Naive B cell (primary cell): ENCODE results near the gene FAM181A. TPM values are rescaled to one million over a fixed set of nuclear protein-coding genes. Genes with fewer than 3 reads are reported as not detected.

ENCODE experiments used
- ATAC-seq, 2 donors: fragments of 150-1000 bp; cut with Tn5 transposase; 2 replicates each; pipeline ENCODE4 v1.10.0; 2021; ENCODE audit warnings: low read depth in 2 of 2, mild to moderate bottlenecking in 2 of 2, moderate library complexity in 2 of 2
- DNase-seq: peaks from one replicate; pipeline ENCODE4 v3.0.0; 2022
- H3K27ac Mint-ChIP-seq, 6 donors: one replicate each; pipeline ENCODE4 v1.8.0; 2020 to 2022; ENCODE audit warnings: mild to moderate bottlenecking in 6 of 6, mixed read lengths in 6 of 6, moderate library complexity in 5 of 6, inconsistent platforms in 2 of 6
- H3K27me3 Mint-ChIP-seq, 3 donors: one replicate each; pipeline ENCODE4 v1.8.0; 2021 to 2022; ENCODE audit warnings: mixed read lengths in 3 of 3, mild to moderate bottlenecking in 1 of 3
- H3K36me3 Mint-ChIP-seq, 2 donors: one replicate each; pipeline ENCODE4 v1.8.0; 2020 to 2022; ENCODE audit warnings: mixed read lengths in 2 of 2, inconsistent platforms in 1 of 2, mild to moderate bottlenecking in 1 of 2
- H3K4me1 Mint-ChIP-seq, 3 donors: one replicate each; pipeline ENCODE4 v1.8.0; 2020 to 2022; ENCODE audit warnings: mixed read lengths in 3 of 3, inconsistent platforms in 1 of 3, mild to moderate bottlenecking in 1 of 3, moderate library complexity in 1 of 3
- H3K4me3 Mint-ChIP-seq, 8 donors: one replicate each; pipeline ENCODE4 v1.8.0; 2020 to 2022; ENCODE audit warnings: mild to moderate bottlenecking in 8 of 8, mixed read lengths in 8 of 8, moderate library complexity in 8 of 8, inconsistent platforms in 2 of 8
- H3K9me3 Mint-ChIP-seq, 7 donors: one replicate each; pipeline ENCODE4 v1.8.0; 2020 to 2022; ENCODE audit warnings: mixed read lengths in 7 of 7, mild to moderate bottlenecking in 5 of 7, inconsistent platforms in 2 of 7, moderate library complexity in 1 of 7
- polyA plus RNA-seq, 6 donors: library from polyadenylated mRNA; unstranded; fragments of 300-500 nt; fragmentation: Illumina TruSeq; gene quantifications; one replicate each; pipeline ENCODE4 v1.2.3, GENCODE V29; 2021; ENCODE audit warnings: low read depth in 6 of 6

FAM181A gene
- polyA plus RNA-seq, 6 donors from 2014 or later, result not detected

GRCh38 chr14:93939304-93940229 is 12.4 kb downstream of the FAM181A start:
- peak overlapping the region in 3 of 6 donors; percentile 44 to 87 (median 61) for H3K27ac Mint-ChIP-seq
- H3K9me3 Mint-ChIP-seq, result no peaks in the 10 kb centered on the region
- H3K4me3 Mint-ChIP-seq, result peak overlapping the region; percentile 38 to 86 (median 76)
- H3K36me3 Mint-ChIP-seq, result peaks cover 0 to 9% of the 10 kb centered on the region in 2 donors
- H3K27me3 Mint-ChIP-seq, result peaks cover 10 to 35% (median 16%) of the 10 kb centered on the region in 3 donors
- peaks cover 0 to 9% (median 7%) of the 10 kb centered on the region in 3 donors for H3K4me1 Mint-ChIP-seq
- DNase-seq, result peak; percentile 88
- peak; percentile 94 to 95 for ATAC-seq

GRCh38 chr14:93940437-93940836 is 13.3 kb downstream of the FAM181A start:
- Mint-ChIP-seq H3K36me3 (peaks cover 0 to 9% of the 10 kb centered on the region in 2 donors), H3K4me1 (peaks cover 0 to 9% (median 7%) of the 10 kb centered on the region in 3 donors), H3K27ac (peak overlapping the region in 2 of 6 donors; percentile 8 to 32), H3K9me3 (no peaks in the 10 kb centered on the region), H3K27me3 (peaks cover 9 to 27% (median 10%) of the 10 kb centered on the region in 3 donors), H3K4me3 (peak overlapping the region in 4 of 8 donors; percentile 0 to 42 (median 23))
- ATAC-seq, result no peak
- no peak for DNase-seq

GRCh38 chr14:93941293-93941910 is 14.3 kb downstream of the FAM181A start:
- ATAC-seq (no peak), DNase-seq (no peak)
- no peaks in the 10 kb centered on the region for H3K9me3 Mint-ChIP-seq
- H3K27ac Mint-ChIP-seq, result no peak overlapping the region
- H3K4me1 Mint-ChIP-seq, result peaks cover 0 to 7% (median 5%) of the 10 kb centered on the region in 3 donors
- H3K4me3 Mint-ChIP-seq, result peak overlapping the region in 1 of 8 donors; percentile 65
- peaks cover 7 to 28% (median 8%) of the 10 kb centered on the region in 3 donors for H3K27me3 Mint-ChIP-seq
- H3K36me3 Mint-ChIP-seq, result peaks cover 0 to 9% of the 10 kb centered on the region in 2 donors

- Mint-ChIP-seq H3K27me3 (peaks cover 8 to 30% (median 11%) of the 10 kb centered on the region in 3 donors), H3K4me1 (peaks cover 0 to 7% (median 5%) of the 10 kb centered on the region in 3 donors), H3K4me3 (no peak overlapping the region), H3K27ac (no peak overlapping the region), H3K9me3 (no peaks in the 10 kb centered on the region), H3K36me3 (peaks cover 0 to 9% of the 10 kb centered on the region in 2 donors)
- DNase-seq (no peak), ATAC-seq (no peak)
Measured at GRCh38 chr14:93943052-93943451, 15.9 kb downstream of the FAM181A start.

GRCh38 chr14:93943930-93944329 is 16.8 kb downstream of the FAM181A start:
- no peak overlapping the region for H3K4me3 Mint-ChIP-seq
- DNase-seq (no peak), ATAC-seq (no peak)
- peaks cover 0 to 7% (median 5%) of the 10 kb centered on the region in 3 donors for H3K4me1 Mint-ChIP-seq
- no peaks in the 10 kb centered on the region for H3K9me3 Mint-ChIP-seq
- H3K27ac Mint-ChIP-seq, result peak overlapping the region in 1 of 6 donors; percentile 30
- H3K36me3 Mint-ChIP-seq, result peaks cover 0 to 9% of the 10 kb centered on the region in 2 donors
- H3K27me3 Mint-ChIP-seq, result peaks cover 8 to 30% (median 11%) of the 10 kb centered on the region in 3 donors

GRCh38 chr14:93944348-93945069 is 17.4 kb downstream of the FAM181A start:
- H3K27ac Mint-ChIP-seq, result no peak overlapping the region
- ATAC-seq (no peak), DNase-seq (no peak)
- H3K36me3 Mint-ChIP-seq, result peaks cover 0 to 9% of the 10 kb centered on the region in 2 donors
- H3K27me3 Mint-ChIP-seq, result peaks cover 8 to 30% (median 11%) of the 10 kb centered on the region in 3 donors
- no peak overlapping the region for H3K4me3 Mint-ChIP-seq
- no peaks in the 10 kb centered on the region for H3K9me3 Mint-ChIP-seq
- peaks cover 0 to 7% (median 5%) of the 10 kb centered on the region in 3 donors for H3K4me1 Mint-ChIP-seq

GRCh38 chr14:93945070-93945399 is 17.9 kb downstream of the FAM181A start:
- no peak for ATAC-seq
- Mint-ChIP-seq H3K4me3 (no peak overlapping the region), H3K27ac (no peak overlapping the region), H3K27me3 (peaks cover 8 to 30% (median 11%) of the 10 kb centered on the region in 3 donors), H3K9me3 (no peaks in the 10 kb centered on the region), H3K36me3 (peaks cover 0 to 9% of the 10 kb centered on the region in 2 donors), H3K4me1 (peaks cover 0 to 7% (median 2%) of the 10 kb centered on the region in 3 donors)
- DNase-seq, result no peak

GRCh38 chr14:93946104-93946503 is 19.0 kb downstream of the FAM181A start:
- H3K4me1 Mint-ChIP-seq, result no peaks in the 10 kb centered on the region
- ATAC-seq, result no peak
- H3K9me3 Mint-ChIP-seq, result no peaks in the 10 kb centered on the region
- peaks cover 0 to 37% (median 11%) of the 10 kb centered on the region in 3 donors for H3K27me3 Mint-ChIP-seq
- DNase-seq, result no peak
- H3K27ac Mint-ChIP-seq, result no peak overlapping the region
- peaks cover 0 to 9% of the 10 kb centered on the region in 2 donors for H3K36me3 Mint-ChIP-seq
- H3K4me3 Mint-ChIP-seq, result no peak overlapping the region

- Mint-ChIP-seq H3K4me3 (no peak overlapping the region), H3K27ac (no peak overlapping the region)
Measured at GRCh38 chr14:93946541-93947090, 19.5 kb downstream of the FAM181A start.

GRCh38 chr14:93947282-93947681 is 20.1 kb downstream of the FAM181A start:
- ATAC-seq, result no peak
- Mint-ChIP-seq H3K9me3 (no peaks in the 10 kb centered on the region), H3K36me3 (peaks cover 0 to 9% of the 10 kb centered on the region in 2 donors), H3K4me1 (no peaks in the 10 kb centered on the region), H3K27me3 (peaks cover 0 to 33% (median 11%) of the 10 kb centered on the region in 3 donors), H3K27ac (no peak overlapping the region), H3K4me3 (no peak overlapping the region)
- DNase-seq, result no peak

More at GRCh38 chr14:93946541-93947090, 19.5 kb downstream of the FAM181A start:
- Mint-ChIP-seq H3K27me3 (peaks cover 0 to 35% (median 11%) of the 10 kb centered on the region in 3 donors), H3K36me3 (peaks cover 0 to 9% of the 10 kb centered on the region in 2 donors), H3K4me1 (no peaks in the 10 kb centered on the region), H3K9me3 (no peaks in the 10 kb centered on the region)
- ATAC-seq (no peak), DNase-seq (no peak)

GRCh38 chr14:93949511-93950075 is 22.4 kb downstream of the FAM181A start:
- peaks cover 0 to 20% (median 5%) of the 10 kb centered on the region in 3 donors for H3K27me3 Mint-ChIP-seq
- H3K36me3 Mint-ChIP-seq, result no peaks in the 10 kb centered on the region
- H3K27ac Mint-ChIP-seq, result no peak overlapping the region
- no peaks in the 10 kb centered on the region for H3K9me3 Mint-ChIP-seq
- no peak overlapping the region for H3K4me3 Mint-ChIP-seq
- ATAC-seq (no peak), DNase-seq (no peak)
- H3K4me1 Mint-ChIP-seq, result peaks cover 7 to 21% (median 11%) of the 10 kb centered on the region in 3 donors

GRCh38 chr14:93950948-93951634 is 23.9 kb downstream of the FAM181A start:
- Mint-ChIP-seq H3K9me3 (no peaks in the 10 kb centered on the region), H3K27me3 (peaks cover 0 to 20% (median 5%) of the 10 kb centered on the region in 3 donors), H3K4me3 (no peak overlapping the region), H3K27ac (peak overlapping the region in 1 of 6 donors; percentile 53), H3K36me3 (no peaks in the 10 kb centered on the region), H3K4me1 (peaks cover 18 to 36% (median 22%) of the 10 kb centered on the region in 3 donors)
- DNase-seq (no peak), ATAC-seq (no peak)
